Bronchial epithelial cell (primary cell): ENCODE results near the gene CGREF1. TPM values are rescaled to one million over a fixed set of nuclear protein-coding genes. Genes with fewer than 3 reads are reported as not detected.

Source experiments
- DNase-seq: peaks from one replicate; pipeline ENCODE4 v3.0.0-alpha.2; 2010; ENCODE audit warnings: low read depth
- FAIRE-seq: peaks from 2 replicates; lab custom pipeline; 2011; peaks lifted over from hg19 to GRCh38; lab: Jason Lieb, UNC
- H3K27me3 ChIP-seq: 2 replicates; pipeline ENCODE4 v1.5.1; 2011; ENCODE audit warnings: low read length; ENCODE audit not compliant: control insufficient read depth, insufficient read depth
- H3K36me3 ChIP-seq: 2 replicates; pipeline ENCODE4 v1.5.1; 2011; ENCODE audit warnings: low read length; ENCODE audit not compliant: control insufficient read depth, insufficient read depth
- H3K4me3 ChIP-seq: 2 replicates; pipeline ENCODE4 v1.5.1; 2011; ENCODE audit warnings: mild to moderate bottlenecking, low read depth, low read length, control low read depth
- CTCF ChIP-seq: IDR thresholded peaks from 2 replicates; pipeline ENCODE4 v1.5.1; 2011; ENCODE audit warnings: mild to moderate bottlenecking, moderate library complexity, low read length, control low read depth, inconsistent platforms; ENCODE audit not compliant: insufficient read depth, severe bottlenecking
- total RNA-seq: library from RNA; depleted of rRNA; stranded (reverse); fragments of >200 nt; gene quantifications from 2 replicates; pipeline ENCODE4 v1.2.1, GENCODE V29; 2014

CGREF1 gene
- total RNA-seq, 1 donor from 2014 or later: 0.53 TPM

GRCh38 chr2:27143285-27143684 lies 24.4 kb upstream of the CGREF1 start:
- DNase-seq (no peak), FAIRE-seq (no peak)
- H3K4me3 ChIP-seq: no peak overlapping the region
- H3K27me3 ChIP-seq: no peaks in the 10 kb centered on the region
- TF ChIP-seq CTCF: no peak
- no peaks in the 10 kb centered on the region for H3K36me3 ChIP-seq

GRCh38 chr2:27139310-27139709 lies 20.4 kb upstream of the CGREF1 start, which contains the start of gene PRR30:
PRR30 (minus strand) TSS chr2:27139410; CDS start chr2:27138329, 1,081 bp downstream.
- no peak within 1 kb of the TSS for H3K4me3 ChIP-seq
- peaks cover 2% of the 10 kb centered on the region for H3K27me3 ChIP-seq
- no peak for TF ChIP-seq CTCF
- DNase-seq: no peak
- no peaks in the 10 kb centered on the region for H3K36me3 ChIP-seq
- no peak for FAIRE-seq

GRCh38 chr2:27138111-27138510 lies 19.2 kb upstream of the CGREF1 start:
- DNase-seq (no peak), FAIRE-seq (no peak)
- Histone ChIP-seq H3K36me3 (no peaks in the 10 kb centered on the region), H3K4me3 (no peak overlapping the region), H3K27me3 (peaks cover 2% of the 10 kb centered on the region)
- no peak for TF ChIP-seq CTCF

GRCh38 chr2:27137322-27137935 lies 18.5 kb upstream of the CGREF1 start:
- DNase-seq: no peak
- H3K36me3 ChIP-seq: peaks cover under 1% of the 10 kb centered on the region
- no peak for TF ChIP-seq CTCF
- FAIRE-seq: no peak
- H3K4me3 ChIP-seq: no peak overlapping the region
- peaks cover 2% of the 10 kb centered on the region for H3K27me3 ChIP-seq

- peaks cover 6% of the 10 kb centered on the region for H3K36me3 ChIP-seq
- no peak for TF ChIP-seq CTCF
- FAIRE-seq: no peak
- no peak overlapping the region for H3K4me3 ChIP-seq
- H3K27me3 ChIP-seq: peaks cover 2% of the 10 kb centered on the region
- no peak for DNase-seq
Observed at GRCh38 chr2:27136751-27137150, 17.8 kb upstream of the CGREF1 start.

GRCh38 chr2:27135478-27135955 lies 16.6 kb upstream of the CGREF1 start:
- no peak overlapping the region for H3K4me3 ChIP-seq
- FAIRE-seq (no peak), DNase-seq (no peak)
- H3K27me3 ChIP-seq: peaks cover 2% of the 10 kb centered on the region
- H3K36me3 ChIP-seq: peaks cover 13% of the 10 kb centered on the region
- no peak for TF ChIP-seq CTCF
